Smooth muscle cell (in vitro differentiated cells): ENCODE results near the gene RCBTB1. TPM values are rescaled to one million over a fixed set of nuclear protein-coding genes. Genes with fewer than 3 reads are reported as not detected.
A peak's percentile ranks its signal among the peaks of the same experiment; 100 is the strongest.

ENCODE experiments used
- DNase-seq: peaks from one replicate; lab custom pipeline; 2025; ENCODE audit not compliant: unreplicated experiment; lab: John Stamatoyannopoulos, UW
- H2AFZ ChIP-seq: fragments of 200-600 bp; sonication (generic); 2 replicates; pipeline ENCODE4 v1.6.0; 2016; ENCODE audit warnings: antibody characterized with exemption, low read depth, mild to moderate bottlenecking
- H3F3A ChIP-seq: fragments of 200-600 bp; sonication (generic); 2 replicates; pipeline ENCODE4 v1.6.0; 2017; ENCODE audit warnings: antibody characterized with exemption, low read depth
- H3K27ac ChIP-seq: fragments of 200-600 bp; sonication (generic); 2 replicates; pipeline ENCODE4 v1.5.1; 2016; ENCODE audit warnings: low read depth, mild to moderate bottlenecking
- H3K27me3 ChIP-seq: fragments of 200-600 bp; sonication (generic); 2 replicates; pipeline ENCODE4 v1.6.1; 2016; ENCODE audit warnings: low read depth, mild to moderate bottlenecking
- H3K36me3 ChIP-seq: fragments of 200-600 bp; sonication (generic); 2 replicates; pipeline ENCODE4 v1.5.1; 2016; ENCODE audit warnings: low read depth
- H3K4me1 ChIP-seq: fragments of 200-600 bp; sonication (generic); 2 replicates; pipeline ENCODE4 v1.5.1; 2016; ENCODE audit warnings: low read depth
- H3K4me2 ChIP-seq: fragments of 200-600 bp; sonication (generic); 2 replicates; pipeline ENCODE4 v1.6.0; 2016; ENCODE audit warnings: mild to moderate bottlenecking
- H3K4me3 ChIP-seq: fragments of 200-600 bp; sonication (generic); 2 replicates; pipeline ENCODE4 v1.5.1; 2016; ENCODE audit warnings: mild to moderate bottlenecking
- H3K79me2 ChIP-seq: fragments of 200-600 bp; sonication (generic); 2 replicates; pipeline ENCODE4 v1.6.0; 2016; ENCODE audit warnings: low read depth, mild to moderate bottlenecking
- H3K9ac ChIP-seq: fragments of 200-600 bp; sonication (generic); 2 replicates; pipeline ENCODE4 v1.6.0; 2016; ENCODE audit warnings: low read depth
- H3K9me3 ChIP-seq: fragments of 200-600 bp; sonication (generic); replicated peaks from 2 replicates; pipeline ENCODE4 v1.5.1; 2016; ENCODE audit warnings: low read depth
- H4K20me1 ChIP-seq: fragments of 200-600 bp; sonication (generic); 2 replicates; pipeline ENCODE4 v1.6.0; 2016; ENCODE audit warnings: low read depth
- CTCF ChIP-seq: fragments of 200-600 bp; sonication (generic); IDR thresholded peaks from 2 replicates; pipeline ENCODE4 v1.5.1; 2017; ENCODE audit warnings: borderline replicate concordance, mild to moderate bottlenecking, antibody characterized with exemption; ENCODE audit not compliant: insufficient read depth, poor library complexity, severe bottlenecking
- WGBS: methylation state at CpG from one replicate; pipeline ENCODE4 v1.1.7; 2016; ENCODE audit warnings: low lambda C conversion rate; 5-methylcytosine and 5-hydroxymethylcytosine counted together
- polyA plus RNA-seq: library from polyadenylated mRNA; unstranded; fragments of >200 nt; fragmentation: Nextera tagmentation; extraction: Ambion mirVana; gene quantifications from 2 replicates; pipeline ENCODE4 v1.2.1, GENCODE V29; 2016
- total RNA-seq: library from RNA; depleted of rRNA; stranded (reverse); fragments of >200 nt; gene quantifications from 2 replicates; pipeline ENCODE4 v1.2.3, GENCODE V29; 2014

Gene RCBTB1
- total and polyA plus RNA-seq, 2 experiments from 2014 or later: 10.7 to 26.8 TPM

GRCh38 chr13:49625392-49626079 lies 40.2 kb upstream of the RCBTB1 start:
- Histone ChIP-seq H3K79me2 (no peaks in the 10 kb centered on the region), H3K36me3 (no peaks in the 10 kb centered on the region), H2AFZ (peak overlapping the region; percentile 36), H3K4me1 (peaks cover 8% of the 10 kb centered on the region), H4K20me1 (no peaks in the 10 kb centered on the region), H3K4me2 (peak overlapping the region; percentile 42), H3F3A (no peaks in the 10 kb centered on the region), H3K9me3 (no peaks in the 10 kb centered on the region), H3K9ac (peak overlapping the region; percentile 55), H3K4me3 (no peak overlapping the region), H3K27ac (peak overlapping the region; percentile 69), H3K27me3 (no peaks in the 10 kb centered on the region)
- no peak for TF ChIP-seq CTCF
- DNase-seq: peak; percentile 4
- 36% methylated on average over 12 of the region's 12 CpGs for WGBS

GRCh38 chr13:49624229-49624628 lies 38.9 kb upstream of the RCBTB1 start:
- 77% methylated on average over 6 of the region's 6 CpGs for WGBS
- H3K9ac ChIP-seq: no peak overlapping the region
- H3K4me2 ChIP-seq: no peak overlapping the region
- TF ChIP-seq CTCF: no peak
- no peak for DNase-seq
- no peaks in the 10 kb centered on the region for H3F3A ChIP-seq
- H3K27ac ChIP-seq: no peak overlapping the region
- H3K36me3 ChIP-seq: no peaks in the 10 kb centered on the region
- H3K9me3 ChIP-seq: no peaks in the 10 kb centered on the region
- no peaks in the 10 kb centered on the region for H3K79me2 ChIP-seq
- peaks cover 8% of the 10 kb centered on the region for H3K4me1 ChIP-seq
- no peaks in the 10 kb centered on the region for H3K27me3 ChIP-seq
- H3K4me3 ChIP-seq: no peak overlapping the region
- H2AFZ ChIP-seq: no peak overlapping the region
- no peaks in the 10 kb centered on the region for H4K20me1 ChIP-seq

- Histone ChIP-seq H3F3A (no peaks in the 10 kb centered on the region), H4K20me1 (no peaks in the 10 kb centered on the region), H3K36me3 (no peaks in the 10 kb centered on the region), H3K9ac (no peak overlapping the region), H2AFZ (no peak overlapping the region), H3K9me3 (no peaks in the 10 kb centered on the region), H3K4me1 (peaks cover 4% of the 10 kb centered on the region), H3K4me3 (no peak overlapping the region), H3K79me2 (no peaks in the 10 kb centered on the region), H3K27ac (no peak overlapping the region), H3K27me3 (no peaks in the 10 kb centered on the region), H3K4me2 (no peak overlapping the region)
- TF ChIP-seq CTCF: no peak
- 83% methylated on average over 11 of the region's 11 CpGs for WGBS
- DNase-seq: no peak
Observed at GRCh38 chr13:49622174-49622946, 37.0 kb upstream of the RCBTB1 start.
